Lower lobe of right lung (tissue), 2 donors: ENCODE results near the gene SPATA2. TPM values are rescaled to one million over a fixed set of nuclear protein-coding genes. Genes with fewer than 3 reads are reported as not detected.

ENCODE experiments used
- ATAC-seq, 2 donors: fragments of 200-7000 bp; cut with Tn5 transposase; one replicate each; pipeline ENCODE4 v1.9.1; 2020 to 2022; ENCODE audit warnings: mild to moderate bottlenecking in 2 of 2, moderate library complexity in 2 of 2
- DNase-seq: peaks from one replicate; pipeline ENCODE4 v3.0.0-alpha.2; 2020
- H3K27ac ChIP-seq: fragments of 200-600 bp; one replicate; pipeline ENCODE4 v1.8.0; 2022
- H3K27me3 ChIP-seq: fragments of 200-600 bp; one replicate; pipeline ENCODE4 v1.8.0; 2022; ENCODE audit warnings: low read depth
- H3K36me3 ChIP-seq: fragments of 200-600 bp; one replicate; pipeline ENCODE4 v1.8.0; 2022; ENCODE audit warnings: mild to moderate bottlenecking
- H3K4me1 ChIP-seq: fragments of 200-600 bp; one replicate; pipeline ENCODE4 v1.8.0; 2022
- H3K4me3 ChIP-seq: fragments of 200-600 bp; one replicate; pipeline ENCODE4 v1.8.0; 2022; ENCODE audit warnings: mild to moderate bottlenecking
- H3K9me3 ChIP-seq: fragments of 200-600 bp; one replicate; pipeline ENCODE4 v1.8.0; 2022
- intact Hi-C: fragments of 100-400 bp; cut with DNase I; formaldehyde crosslinking; loops from one replicate; pipeline ENCODE4 v1.11.0; 2022
- total RNA-seq: library from RNA; stranded (reverse); fragmentation: NEBNext Ultra II Directional; extraction: Animal tissue kit (Norgen Biotek cat#: 25700); gene quantifications from one replicate; pipeline ENCODE4 v1.2.1, GENCODE V29; 2021
- TF ChIP-seq, protein P1 (sequence below): fragments of 200-600 bp; IDR thresholded peaks from one replicate; pipeline ENCODE4 v1.8.0; 2022; ENCODE audit warnings: antibody characterized with exemption, mild to moderate bottlenecking
- donor health status: DM: no; HTN: yes; CAD: no; lungs with severe emphysema.

The SPATA2 gene
- total RNA-seq, 1 donor from 2014 or later: 7.2 TPM

GRCh38 chr20:49909499-49910339, 5.6 kb downstream of the SPATA2 start:
- DNase-seq: no peak
- H3K27ac ChIP-seq: peak overlapping the region; percentile 62
- peaks cover 54% of the 10 kb centered on the region for H3K36me3 ChIP-seq
- no peak overlapping the region for H3K4me3 ChIP-seq
- intact Hi-C loops: no loop called here
- no peaks in the 10 kb centered on the region for H3K9me3 ChIP-seq
- no peaks in the 10 kb centered on the region for H3K27me3 ChIP-seq
- ATAC-seq: no peak
- TF ChIP-seq, protein P1, sequence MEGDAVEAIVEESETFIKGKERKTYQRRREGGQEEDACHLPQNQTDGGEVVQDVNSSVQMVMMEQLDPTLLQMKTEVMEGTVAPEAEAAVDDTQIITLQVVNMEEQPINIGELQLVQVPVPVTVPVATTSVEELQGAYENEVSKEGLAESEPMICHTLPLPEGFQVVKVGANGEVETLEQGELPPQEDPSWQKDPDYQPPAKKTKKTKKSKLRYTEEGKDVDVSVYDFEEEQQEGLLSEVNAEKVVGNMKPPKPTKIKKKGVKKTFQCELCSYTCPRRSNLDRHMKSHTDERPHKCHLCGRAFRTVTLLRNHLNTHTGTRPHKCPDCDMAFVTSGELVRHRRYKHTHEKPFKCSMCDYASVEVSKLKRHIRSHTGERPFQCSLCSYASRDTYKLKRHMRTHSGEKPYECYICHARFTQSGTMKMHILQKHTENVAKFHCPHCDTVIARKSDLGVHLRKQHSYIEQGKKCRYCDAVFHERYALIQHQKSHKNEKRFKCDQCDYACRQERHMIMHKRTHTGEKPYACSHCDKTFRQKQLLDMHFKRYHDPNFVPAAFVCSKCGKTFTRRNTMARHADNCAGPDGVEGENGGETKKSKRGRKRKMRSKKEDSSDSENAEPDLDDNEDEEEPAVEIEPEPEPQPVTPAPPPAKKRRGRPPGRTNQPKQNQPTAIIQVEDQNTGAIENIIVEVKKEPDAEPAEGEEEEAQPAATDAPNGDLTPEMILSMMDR: peak; percentile 36
- H3K4me1 ChIP-seq: peaks cover 40% of the 10 kb centered on the region

GRCh38 chr20:49908258-49908565, 7.1 kb downstream of the SPATA2 start:
- no peak for DNase-seq
- Histone ChIP-seq H3K9me3 (no peaks in the 10 kb centered on the region), H3K27me3 (no peaks in the 10 kb centered on the region), H3K4me3 (no peak overlapping the region), H3K4me1 (peaks cover 25% of the 10 kb centered on the region), H3K36me3 (peaks cover 69% of the 10 kb centered on the region), H3K27ac (no peak overlapping the region)
- ATAC-seq: no peak
- TF ChIP-seq, protein P1: no peak
- intact Hi-C loops: no loop called here

DNA sequence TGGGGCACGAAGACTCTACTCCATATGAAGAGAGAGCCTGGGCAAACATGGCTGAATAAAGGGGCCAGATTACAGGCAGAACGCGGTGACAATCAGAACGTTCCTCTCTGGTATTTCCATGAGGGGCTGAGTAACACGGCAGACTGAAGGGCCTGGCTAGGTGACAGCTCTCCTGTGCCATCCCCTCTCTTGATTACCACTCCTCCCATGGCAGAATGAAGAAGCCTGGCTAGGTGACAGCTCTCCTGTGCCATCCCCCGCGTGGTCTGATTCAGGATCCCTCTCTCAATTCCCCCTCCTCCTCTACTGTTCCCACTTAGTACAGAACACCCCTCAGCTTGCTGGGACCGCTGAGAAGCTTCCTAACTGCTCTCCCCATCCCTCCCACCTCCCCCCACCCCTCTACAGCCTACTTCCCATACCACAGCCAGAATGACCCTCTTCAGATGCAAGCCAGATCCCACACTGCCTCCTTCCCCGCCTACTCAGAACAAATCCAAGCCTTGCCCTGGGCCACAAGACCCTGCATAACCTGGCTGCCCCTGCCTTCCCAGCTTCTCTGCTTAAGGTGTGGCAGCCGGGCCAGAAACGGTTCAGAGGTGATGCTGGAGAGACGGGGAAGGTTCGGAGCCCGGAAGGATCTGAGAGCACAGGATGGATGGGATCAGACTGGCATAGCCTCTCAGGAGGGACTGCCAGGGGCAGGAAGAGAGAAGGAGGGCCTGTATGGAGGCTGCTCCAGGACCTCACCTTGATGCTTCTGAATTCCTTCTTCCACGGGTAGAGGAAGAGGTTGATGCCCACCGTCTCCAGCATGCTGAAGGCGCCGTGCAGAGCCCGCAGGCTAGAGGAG, 7.7 kb downstream of the SPATA2 start:
- DNase-seq: no peak
- no peaks in the 10 kb centered on the region for H3K9me3 ChIP-seq
- intact Hi-C loops: no loop called here
- H3K27me3 ChIP-seq: no peaks in the 10 kb centered on the region
- no peak overlapping the region for H3K4me3 ChIP-seq
- H3K4me1 ChIP-seq: peaks cover 20% of the 10 kb centered on the region
- no peak overlapping the region for H3K27ac ChIP-seq
- peaks cover 72% of the 10 kb centered on the region for H3K36me3 ChIP-seq
- TF ChIP-seq, protein P1: no peak
- ATAC-seq: no peak

DNA sequence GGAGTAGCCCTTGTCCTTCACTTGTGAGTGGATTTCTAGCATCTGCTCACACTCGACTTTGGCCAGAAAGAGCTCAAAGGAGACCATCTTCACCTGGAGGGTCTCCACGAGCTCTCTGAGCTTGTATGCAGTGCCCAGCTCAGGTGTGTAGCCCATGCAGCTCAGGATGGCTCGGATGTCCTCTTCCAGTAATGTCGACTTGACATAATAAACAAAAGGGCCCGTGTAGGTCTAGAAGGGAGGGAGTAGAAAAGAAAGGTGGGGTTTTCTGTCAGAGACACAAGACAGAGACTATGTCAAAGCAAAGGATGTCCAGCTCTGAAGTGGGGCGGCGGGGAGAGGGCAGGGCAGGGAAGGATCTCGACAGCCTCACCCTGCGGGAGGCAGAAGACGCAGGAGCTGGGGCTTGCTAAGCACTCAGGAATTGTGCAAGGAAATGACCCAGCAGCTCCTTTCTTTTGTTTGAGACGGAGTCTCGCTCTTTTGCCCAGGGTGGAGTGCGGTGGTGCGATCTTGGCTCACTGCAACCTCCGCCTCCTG, 8.6 kb downstream of the SPATA2 start:
- H3K27ac ChIP-seq: no peak overlapping the region
- TF ChIP-seq, protein P1: no peak
- ATAC-seq (no peak), DNase-seq (no peak)
- H3K27me3 ChIP-seq: no peaks in the 10 kb centered on the region
- H3K4me3 ChIP-seq: no peak overlapping the region
- intact Hi-C loops: no loop called here
- peaks cover 76% of the 10 kb centered on the region for H3K36me3 ChIP-seq
- H3K4me1 ChIP-seq: peaks cover 14% of the 10 kb centered on the region
- H3K9me3 ChIP-seq: no peaks in the 10 kb centered on the region

GRCh38 chr20:49906101-49906604, 9.2 kb downstream of the SPATA2 start:
- DNase-seq (no peak), ATAC-seq (peak; percentile 22 to 27)
- TF ChIP-seq, protein P1: no peak
- no peaks in the 10 kb centered on the region for H3K27me3 ChIP-seq
- H3K9me3 ChIP-seq: no peaks in the 10 kb centered on the region
- intact Hi-C loops: no loop called here
- H3K36me3 ChIP-seq: peaks cover 76% of the 10 kb centered on the region
- H3K27ac ChIP-seq: no peak overlapping the region
- peaks cover 14% of the 10 kb centered on the region for H3K4me1 ChIP-seq
- no peak overlapping the region for H3K4me3 ChIP-seq
